GM18505 (cell line): ENCODE results near the gene ZCCHC7.
A peak's percentile ranks its signal among the peaks of the same experiment; 100 is the strongest.

ENCODE experiments used
- ATAC-seq: cut with Tn5 transposase; IDR thresholded peaks from one replicate; pipeline ENCODE4 v1.9.1; 2021; ENCODE audit not compliant: unreplicated experiment
- POLR2A ChIP-seq: IDR thresholded peaks from 4 replicates; pipeline ENCODE4 v1.6.1; 2011; ENCODE audit warnings: borderline replicate concordance; ENCODE audit not compliant: insufficient read depth, insufficient read length; ENCODE audit errors: extremely low read depth

ZCCHC7 gene

DNA sequence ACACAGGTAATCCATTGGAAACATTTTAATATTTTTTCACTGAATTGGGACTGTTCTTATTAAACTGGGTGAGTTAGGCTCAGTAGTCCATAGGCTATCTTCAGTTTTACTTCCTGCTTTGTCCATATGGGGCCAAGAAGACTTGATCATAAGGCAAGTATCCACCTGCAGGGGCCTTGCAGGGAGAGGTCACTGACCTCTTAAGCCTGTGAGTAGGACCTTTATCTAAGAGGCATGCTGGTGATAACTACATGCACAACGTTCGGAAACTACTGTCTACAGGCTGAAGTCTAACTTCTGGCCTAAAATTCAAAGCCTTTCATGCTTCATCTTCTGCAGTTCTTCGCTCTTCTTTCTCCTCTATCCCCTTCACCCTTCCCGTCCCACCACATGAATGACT, 242.1 kb downstream of the ZCCHC7 start:
- TF ChIP-seq POLR2A = no peak
- ATAC-seq = no peak

DNA sequence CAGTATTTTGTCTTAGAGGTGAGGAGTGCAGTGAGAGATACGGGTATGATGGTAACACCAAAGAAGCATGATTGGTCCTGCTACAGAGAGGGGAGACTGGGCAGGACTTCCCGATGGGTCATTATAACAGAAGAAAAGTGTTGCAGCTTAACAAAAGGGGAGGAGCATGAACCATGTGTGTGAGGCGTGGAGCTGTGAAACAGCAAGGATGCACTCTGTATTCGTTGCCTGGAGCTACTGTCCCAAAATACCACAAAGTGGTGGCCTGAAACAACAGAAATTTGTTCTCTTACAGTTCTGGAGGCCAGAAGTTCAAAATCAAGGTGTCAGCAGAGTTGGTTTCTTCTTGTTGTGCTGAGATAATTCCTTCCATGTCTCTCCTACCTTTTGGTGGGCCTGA, 242.8 kb downstream of the ZCCHC7 start:
- no peak for TF ChIP-seq POLR2A
- no peak for ATAC-seq

DNA sequence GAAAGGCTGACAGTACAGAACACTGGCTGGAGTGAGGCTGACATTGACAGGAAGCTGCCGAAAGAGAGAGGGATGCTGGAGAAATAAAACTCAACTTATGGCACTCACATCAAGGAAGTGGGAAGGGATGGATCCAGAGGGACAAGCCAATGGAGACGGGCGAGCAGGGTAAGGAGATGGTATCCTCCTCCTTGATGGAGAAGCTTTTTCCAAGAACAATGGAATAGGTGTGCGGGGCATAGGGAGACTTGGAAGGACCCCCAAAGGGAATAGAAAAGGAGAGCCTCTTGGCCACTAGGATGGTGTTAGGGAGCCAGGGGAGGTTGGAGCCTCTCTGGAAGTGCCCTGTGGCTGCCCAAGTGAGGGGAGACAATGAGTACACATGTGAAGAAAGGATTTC, 243.8 kb downstream of the ZCCHC7 start:
- no peak for ATAC-seq
- TF ChIP-seq POLR2A = no peak

DNA sequence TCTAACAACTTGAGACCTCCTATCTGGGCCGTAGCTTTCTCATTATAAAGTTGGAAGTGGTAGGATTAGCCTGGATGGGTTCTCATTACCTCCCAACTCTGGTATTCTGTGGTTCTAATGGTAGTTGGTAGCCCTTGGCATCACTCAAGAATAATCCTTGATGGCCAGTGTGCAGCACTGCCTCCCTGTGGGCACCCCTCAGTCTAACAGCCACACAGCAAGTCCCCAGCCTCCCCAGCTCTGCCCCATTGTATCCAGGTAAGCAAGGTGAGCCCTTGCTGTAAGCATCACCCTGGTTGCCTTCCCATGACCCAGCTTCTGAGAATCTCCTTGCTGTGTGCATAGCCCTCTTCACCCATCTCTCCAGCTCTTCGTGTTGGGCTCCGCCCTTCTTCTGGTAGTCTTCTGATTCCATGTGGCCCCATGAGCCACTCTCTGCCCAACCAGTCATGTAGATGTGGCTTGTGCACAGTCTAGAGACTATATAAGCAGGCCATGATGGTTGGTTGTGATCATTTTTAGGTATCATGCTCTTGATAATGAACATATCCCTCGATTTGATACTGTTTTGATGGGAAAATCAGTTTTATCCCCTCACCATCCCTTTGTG, 244.5 kb downstream of the ZCCHC7 start:
- no peak for TF ChIP-seq POLR2A
- ATAC-seq = no peak

GRCh38 chr9:37369671-37370070, 249.3 kb downstream of the ZCCHC7 start:
- ATAC-seq = no peak

DNA sequence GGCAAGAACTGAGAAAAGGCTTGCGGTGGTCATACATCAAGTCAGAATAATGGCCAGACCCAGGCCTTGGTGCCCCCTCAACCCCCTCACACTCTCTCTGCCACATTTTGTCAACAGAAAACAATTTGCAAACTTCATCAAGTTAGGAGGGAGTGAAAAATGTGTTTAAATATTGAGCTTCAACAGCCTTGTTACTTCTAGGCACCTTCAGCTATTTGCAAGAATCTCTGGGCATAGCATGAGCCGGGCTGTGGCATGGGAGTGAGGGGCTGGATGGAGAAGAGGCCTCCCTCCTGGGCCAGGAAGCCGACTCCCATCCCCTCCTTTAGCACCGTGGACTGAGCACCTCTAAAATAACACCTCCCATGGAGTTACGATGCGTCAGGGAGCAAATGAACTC, 249.9 kb downstream of the ZCCHC7 start:
- TF ChIP-seq POLR2A = no peak
- no peak for ATAC-seq

More at GRCh38 chr9:37369671-37370070, 249.3 kb downstream of the ZCCHC7 start:
- TF ChIP-seq POLR2A = peak; percentile 90

DNA sequence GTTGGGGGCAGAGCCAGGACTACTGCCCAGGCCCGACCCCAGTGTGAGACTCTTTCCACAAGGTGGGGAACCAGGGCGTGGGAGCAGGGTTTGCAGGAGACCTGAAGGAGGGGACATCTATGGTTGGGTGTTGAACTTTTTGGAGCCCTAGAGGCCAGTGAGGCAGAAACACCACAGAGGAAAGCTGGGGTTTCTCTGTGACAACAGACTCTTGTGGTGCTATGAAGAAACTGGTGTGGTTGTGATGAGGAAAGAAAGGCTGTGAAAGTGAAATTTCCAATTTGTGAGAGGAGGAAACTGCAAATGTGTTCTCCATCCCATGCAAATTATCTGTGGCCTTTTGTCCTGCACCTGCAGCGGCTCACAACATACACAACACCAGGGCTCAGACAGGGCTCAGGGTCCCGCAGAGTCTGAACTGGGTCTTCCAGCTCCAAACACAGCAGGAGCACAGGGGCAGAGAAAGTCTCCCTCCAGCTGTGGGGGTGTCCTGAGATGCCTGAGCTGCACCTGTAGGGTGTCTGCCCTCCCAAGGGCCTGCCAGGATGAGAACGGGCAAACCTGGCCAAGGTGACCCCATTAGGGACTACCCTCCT, 250.7 kb downstream of the ZCCHC7 start:
- peak; percentile 95 for TF ChIP-seq POLR2A
- peak; percentile 48 for ATAC-seq

DNA sequence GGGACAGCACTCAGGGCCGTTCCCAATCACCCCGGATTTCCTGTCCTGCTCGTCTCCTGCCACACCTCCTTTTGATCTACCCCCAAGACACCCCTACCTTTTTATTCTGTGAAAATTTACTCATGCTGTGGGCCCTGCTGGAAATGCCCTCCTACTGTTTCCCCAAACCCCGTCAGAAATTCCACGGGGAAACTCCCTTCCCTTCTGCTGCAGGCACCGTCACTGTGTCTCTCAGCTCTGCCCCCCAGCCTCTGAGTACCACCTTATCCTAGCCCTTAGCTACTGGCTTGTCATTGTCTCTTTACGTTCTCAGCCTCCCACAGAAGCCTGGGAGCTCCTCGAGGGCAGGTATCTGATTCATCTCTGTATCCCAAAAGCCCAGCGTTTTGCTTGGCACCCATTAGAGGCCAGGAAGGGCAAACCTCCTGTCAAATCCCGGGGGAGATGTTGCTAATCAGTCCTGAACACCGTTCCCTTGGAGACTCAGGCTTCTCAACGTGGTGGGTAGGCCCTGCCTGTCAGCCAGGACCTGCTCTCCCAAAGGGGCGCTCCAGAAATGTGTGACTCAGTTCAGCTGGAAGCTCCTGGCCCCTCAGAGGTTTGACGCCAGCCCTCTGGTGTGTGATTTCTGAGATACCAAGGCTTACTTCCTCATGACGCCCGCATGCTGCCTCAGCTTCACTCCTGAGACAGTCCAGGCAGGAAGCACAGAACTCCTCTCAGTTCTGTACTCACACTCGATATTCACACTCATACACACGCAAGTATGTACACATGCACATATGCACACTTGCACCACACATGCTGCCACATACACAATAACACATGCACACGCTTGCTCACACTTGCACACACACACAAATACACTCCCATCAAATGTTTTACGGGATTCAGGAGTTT, 251.4 kb downstream of the ZCCHC7 start:
- peak; percentile 64 for TF ChIP-seq POLR2A
- peak; percentile 7 for ATAC-seq

DNA sequence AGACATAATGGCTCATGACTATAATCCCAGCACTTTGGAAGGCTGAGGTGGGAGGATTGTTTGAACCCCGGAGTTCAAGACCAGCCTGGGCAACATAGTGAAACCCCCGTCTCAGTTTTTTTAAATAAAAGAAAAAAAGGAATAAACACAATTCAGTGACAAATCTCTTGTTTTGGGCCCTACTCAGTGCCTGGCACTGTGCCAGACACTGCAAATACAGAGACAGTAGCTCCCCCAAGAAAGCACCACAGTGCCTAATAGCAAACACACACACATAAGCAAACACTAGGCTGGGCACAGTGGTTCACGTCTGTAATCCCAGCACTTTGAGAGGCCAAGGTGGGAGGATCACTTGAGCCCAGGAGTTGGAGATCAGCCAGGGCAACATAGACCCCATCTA, 252.5 kb downstream of the ZCCHC7 start:
- TF ChIP-seq POLR2A = no peak
- no peak for ATAC-seq

DNA sequence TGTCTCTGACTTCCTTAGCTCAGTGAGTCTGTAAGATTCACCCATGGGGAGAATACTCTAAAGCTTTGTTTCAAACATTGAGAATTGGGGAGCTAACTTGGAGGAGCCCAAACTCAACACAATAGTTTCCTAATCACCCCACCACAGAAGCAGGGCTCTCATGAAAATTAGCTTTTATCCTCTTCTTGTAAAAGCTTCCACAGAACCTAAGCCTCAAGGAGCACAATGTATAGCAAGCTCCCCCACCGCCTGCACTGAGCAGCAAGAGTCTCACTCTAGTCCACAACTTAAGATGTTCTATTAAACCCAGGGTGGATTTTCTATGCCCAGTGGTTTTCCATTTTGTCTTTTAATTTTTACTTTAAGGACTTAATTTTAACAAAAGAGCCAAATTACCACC, 253.2 kb downstream of the ZCCHC7 start:
- TF ChIP-seq POLR2A = no peak
- ATAC-seq = no peak

DNA sequence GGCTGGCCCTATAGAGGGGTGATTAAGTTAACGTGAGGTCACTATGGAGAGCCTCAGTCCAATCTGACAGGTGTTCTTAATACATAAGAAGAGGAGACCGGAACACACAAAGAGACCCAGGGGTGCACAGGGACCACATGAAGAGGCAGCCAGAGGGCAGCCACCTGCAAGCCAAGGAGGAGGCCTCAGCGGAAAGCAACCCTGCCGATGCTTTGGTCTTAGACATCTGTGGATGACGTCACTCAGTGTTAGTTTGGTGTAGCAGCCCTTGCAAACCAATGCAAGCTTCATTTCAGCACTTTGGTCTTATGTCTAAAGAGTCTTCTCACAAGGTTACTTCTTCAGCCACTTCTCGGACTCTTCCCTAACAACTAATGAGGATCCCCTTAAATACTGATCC, 254.5 kb downstream of the ZCCHC7 start:
- peak; percentile 48 for ATAC-seq

GRCh38 chr9:37377688-37378612, 257.6 kb downstream of the ZCCHC7 start:
- peak; percentile 47 for TF ChIP-seq POLR2A
- no peak for ATAC-seq

More for the DNA sequence above, 254.5 kb downstream of the ZCCHC7 start:
- peak; percentile 53 for TF ChIP-seq POLR2A

DNA sequence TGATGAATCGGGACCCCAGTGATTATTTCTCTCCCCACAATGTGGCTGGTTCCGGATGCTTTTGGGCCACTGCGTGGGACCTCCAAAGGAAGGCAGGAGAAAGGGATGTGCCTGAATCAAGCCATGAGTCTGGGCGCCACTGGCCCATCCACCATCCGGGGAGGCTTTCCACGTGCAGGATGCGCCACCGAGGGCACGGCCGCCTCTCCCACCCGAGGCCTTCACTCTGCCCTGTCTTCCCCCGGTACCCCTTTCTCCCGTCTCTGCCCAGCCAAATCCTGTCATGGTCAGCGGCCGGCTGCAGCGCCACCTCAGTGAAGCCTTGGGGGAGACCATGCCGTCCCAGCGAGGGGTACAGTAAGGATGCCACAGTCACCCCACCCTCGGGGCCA, 258.2 kb downstream of the ZCCHC7 start:
- TF ChIP-seq POLR2A = peak; percentile 52

More for the DNA sequence above, 258.2 kb downstream of the ZCCHC7 start:
- no peak for ATAC-seq
